NT2/D1 (cell line): ENCODE data around the gene IFI35.
A peak's percentile ranks its signal among the peaks of the same experiment; 100 is the strongest.
"Not testable (repeated sequence)": the region's sequence is repeated elsewhere in the genome, so short reads cannot be mapped to it uniquely, and the experiment has no call there.

Source experiments
- DNase-seq: peaks from one replicate; pipeline ENCODE4 v3.0.0-alpha.2; 2011; ENCODE audit warnings: low read depth, low spot score
- H3K27me3 ChIP-seq: 2 replicates; pipeline ENCODE4 v1.6.0; 2011; ENCODE audit warnings: mild to moderate bottlenecking; ENCODE audit not compliant: insufficient read length, insufficient read depth
- H3K36me3 ChIP-seq: 2 replicates; pipeline ENCODE4 v1.6.1; 2011; ENCODE audit warnings: mild to moderate bottlenecking, low read length, mixed read lengths; ENCODE audit not compliant: insufficient read depth, insufficient read length
- H3K4me1 ChIP-seq: 2 replicates; pipeline ENCODE4 v1.5.1; 2011; ENCODE audit not compliant: insufficient read depth, insufficient read length
- H3K4me3 ChIP-seq: 2 replicates; pipeline ENCODE4 v1.5.1; 2011; ENCODE audit warnings: low read depth; ENCODE audit not compliant: insufficient read length
- H3K9ac ChIP-seq: 2 replicates; pipeline ENCODE4 v1.6.0; 2011; ENCODE audit warnings: low read depth; ENCODE audit not compliant: insufficient read length
- H3K9me3 ChIP-seq: 2 replicates; pipeline ENCODE4 v1.5.1; 2011; ENCODE audit warnings: mild to moderate bottlenecking, low read length; ENCODE audit not compliant: insufficient read depth
- SUZ12 ChIP-seq: IDR thresholded peaks from 2 replicates; pipeline ENCODE4 v1.6.1; 2011; ENCODE audit not compliant: insufficient read length, insufficient read depth; ENCODE audit errors: extremely low read depth
- YY1 ChIP-seq: IDR thresholded peaks from 2 replicates; pipeline ENCODE4 v1.6.1; 2011; ENCODE audit not compliant: insufficient read length, insufficient read depth
- ZNF274 ChIP-seq: IDR thresholded peaks from 2 replicates; pipeline ENCODE4 v1.6.1; 2011; ENCODE audit warnings: mild to moderate bottlenecking, low read depth, low read length

Gene IFI35

GRCh38 chr17:42989726-42990652, 16.6 kb upstream of the IFI35 start:
- Histone ChIP-seq H3K9me3 (no peaks in the 10 kb centered on the region), H3K4me3 (no peak overlapping the region), H3K9ac (no peak overlapping the region), H3K36me3 (peaks cover 93% of the 10 kb centered on the region), H3K27me3 (no peaks in the 10 kb centered on the region), H3K4me1 (no peaks in the 10 kb centered on the region)
- no peak for TF ChIP-seq SUZ12
- TF ChIP-seq ZNF274, result no peak
- TF ChIP-seq YY1, result no peak
- DNase-seq, result no peak

GRCh38 chr17:42991471-42991870, 15.1 kb upstream of the IFI35 start:
- Histone ChIP-seq H3K36me3 (peaks cover 81% of the 10 kb centered on the region), H3K4me1 (no peaks in the 10 kb centered on the region), H3K9me3 (no peaks in the 10 kb centered on the region), H3K9ac (no peak overlapping the region), H3K4me3 (no peak overlapping the region), H3K27me3 (no peaks in the 10 kb centered on the region)
- DNase-seq, result no peak
- TF ChIP-seq YY1, result no peak
- no peak for TF ChIP-seq ZNF274
- TF ChIP-seq SUZ12, result no peak

- H3K4me3 ChIP-seq, result no peak overlapping the region
- TF ChIP-seq SUZ12 (no peak), ZNF274 (no peak), YY1 (no peak)
- DNase-seq, result no peak
- H3K27me3 ChIP-seq, result no peaks in the 10 kb centered on the region
- H3K9ac ChIP-seq, result no peak overlapping the region
- H3K4me1 ChIP-seq, result no peaks in the 10 kb centered on the region
- no peaks in the 10 kb centered on the region for H3K9me3 ChIP-seq
- peaks cover 68% of the 10 kb centered on the region for H3K36me3 ChIP-seq
Measured at GRCh38 chr17:42992872-42993271, 13.7 kb upstream of the IFI35 start.

- not testable (repeated sequence) for H3K4me3 ChIP-seq, H3K9me3 ChIP-seq, H3K9ac ChIP-seq, H3K4me1 ChIP-seq, DNase-seq, H3K27me3 ChIP-seq
- H3K36me3 ChIP-seq, result peaks cover 64% of the 10 kb centered on the region
Measured at GRCh38 chr17:42993913-42994312, 12.7 kb upstream of the IFI35 start.

- Histone ChIP-seq H3K4me1 (peaks cover 5% of the 10 kb centered on the region), H3K27me3 (no peaks in the 10 kb centered on the region), H3K9me3 (no peaks in the 10 kb centered on the region), H3K36me3 (peaks cover 63% of the 10 kb centered on the region), H3K9ac (peak overlapping the region; percentile 69), H3K4me3 (peak overlapping the region; percentile 12)
- no peak for DNase-seq
- TF ChIP-seq ZNF274 (no peak), SUZ12 (no peak), YY1 (no peak)
Measured at GRCh38 chr17:42997390-42997983, 9.1 kb upstream of the IFI35 start.

GRCh38 chr17:42997984-42998938, 8.3 kb upstream of the IFI35 start, which contains the start of gene RPL27:
Gene RPL27, plus strand, starts transcription at chr17:42998419. Its CDS starts 332 bp downstream, at chr17:42998751.
- H3K9ac ChIP-seq, result peak within 1 kb of the TSS; percentile 100
- peak within 1 kb of the TSS; percentile 98 for H3K4me3 ChIP-seq
- H3K36me3 ChIP-seq, result peaks cover 63% of the 10 kb centered on the region
- no peaks in the 10 kb centered on the region for H3K27me3 ChIP-seq
- DNase-seq, result peak; percentile 97
- peaks cover 5% of the 10 kb centered on the region for H3K4me1 ChIP-seq
- no peaks in the 10 kb centered on the region for H3K9me3 ChIP-seq
- no peak for TF ChIP-seq ZNF274
- no peak for TF ChIP-seq SUZ12
- peak; percentile 16 for TF ChIP-seq YY1
